ENCODE results near the gene SLC49A3. TPM values are rescaled to one million over a fixed set of nuclear protein-coding genes. Genes with fewer than 3 reads are reported as not detected.

Gene SLC49A3
- total RNA-seq, 1 donor from 2014 or later = 0.53 TPM

GRCh38 chr4:705278-706082 lies 16.5 kb upstream of the SLC49A3 start, which contains the start of gene PCGF3:
Gene PCGF3 (plus strand): TSS chr4:705832. CDS start chr4:733681, 27,849 bp downstream.
- no peak for TF ChIP-seq CTCF (IDR thresholded peaks at IDR 0.05; ENCODE audit: insufficient read depth, low read length, severe bottlenecking)
- no peaks in the 10 kb centered on the region for H3K36me3 ChIP-seq (ENCODE audit: control insufficient read depth, insufficient read depth, low read length)
- H3K27me3 ChIP-seq (ENCODE audit: control insufficient read depth, insufficient read depth, low read length) = no peaks in the 10 kb centered on the region
- peak within 1 kb of the TSS; percentile 56 for H3K4me3 ChIP-seq (ENCODE audit: low read depth, low read length)
- DNase-seq (ENCODE audit: low read depth) (peak; percentile 74), FAIRE-seq (no peak)

- no peak for TF ChIP-seq CTCF (IDR thresholded peaks at IDR 0.05; ENCODE audit: insufficient read depth, low read length, severe bottlenecking)
- FAIRE-seq (no peak), DNase-seq (ENCODE audit: low read depth) (no peak)
- Histone ChIP-seq H3K27me3 (ENCODE audit: control insufficient read depth, insufficient read depth, low read length) (no peaks in the 10 kb centered on the region), H3K4me3 (ENCODE audit: low read depth, low read length) (peak overlapping the region; percentile 56), H3K36me3 (ENCODE audit: control insufficient read depth, insufficient read depth, low read length) (no peaks in the 10 kb centered on the region)
Measured at GRCh38 chr4:704971-705277, 16.0 kb upstream of the SLC49A3 start.

- no peak for FAIRE-seq
- Histone ChIP-seq H3K4me3 (ENCODE audit: low read depth, low read length) (no peak overlapping the region), H3K36me3 (ENCODE audit: control insufficient read depth, insufficient read depth, low read length) (no peaks in the 10 kb centered on the region), H3K27me3 (ENCODE audit: control insufficient read depth, insufficient read depth, low read length) (no peaks in the 10 kb centered on the region)
- no peak for DNase-seq (ENCODE audit: low read depth)
- no peak for TF ChIP-seq CTCF (IDR thresholded peaks at IDR 0.05; ENCODE audit: insufficient read depth, low read length, severe bottlenecking)
Measured at GRCh38 chr4:704198-704891, 15.4 kb upstream of the SLC49A3 start.

- TF ChIP-seq CTCF (IDR thresholded peaks at IDR 0.05; ENCODE audit: insufficient read depth, low read length, severe bottlenecking) = no peak
- DNase-seq (ENCODE audit: low read depth) = no peak
- FAIRE-seq = no peak
- Histone ChIP-seq H3K36me3 (ENCODE audit: control insufficient read depth, insufficient read depth, low read length) (no peaks in the 10 kb centered on the region), H3K27me3 (ENCODE audit: control insufficient read depth, insufficient read depth, low read length) (no peaks in the 10 kb centered on the region), H3K4me3 (ENCODE audit: low read depth, low read length) (no peak overlapping the region)
Measured at GRCh38 chr4:703336-704197, 14.6 kb upstream of the SLC49A3 start.

GRCh38 chr4:702618-703048 lies 13.7 kb upstream of the SLC49A3 start:
- DNase-seq (ENCODE audit: low read depth) (no peak), FAIRE-seq (no peak)
- H3K4me3 ChIP-seq (ENCODE audit: low read depth, low read length) = no peak overlapping the region
- no peaks in the 10 kb centered on the region for H3K27me3 ChIP-seq (ENCODE audit: control insufficient read depth, insufficient read depth, low read length)
- H3K36me3 ChIP-seq (ENCODE audit: control insufficient read depth, insufficient read depth, low read length) = no peaks in the 10 kb centered on the region
- TF ChIP-seq CTCF (IDR thresholded peaks at IDR 0.05; ENCODE audit: insufficient read depth, low read length, severe bottlenecking) = no peak
